A673 (cell line): ENCODE data around the gene PTK7.

Experiments used
- EZH2 ChIP-seq: fragments of 200-600 bp; sonication (generic); IDR thresholded peaks from 2 replicates; pipeline ENCODE4 v1.6.1; 2017; ENCODE audit warnings: borderline replicate concordance, low read depth, mild to moderate bottlenecking, mixed read lengths, antibody characterized with exemption, low read length; ENCODE audit not compliant: poor library complexity, severe bottlenecking
- TF ChIP-seq, protein P1 (sequence below): fragments of 300-800, 200-600 bp; sonication (generic); conservative IDR thresholded peaks from 2 replicates; pipeline ENCODE4 v1.5.1; 2017; ENCODE audit warnings: low read depth, mild to moderate bottlenecking, antibody characterized with exemption, low read length, moderate library complexity, mixed read lengths

DNA sequence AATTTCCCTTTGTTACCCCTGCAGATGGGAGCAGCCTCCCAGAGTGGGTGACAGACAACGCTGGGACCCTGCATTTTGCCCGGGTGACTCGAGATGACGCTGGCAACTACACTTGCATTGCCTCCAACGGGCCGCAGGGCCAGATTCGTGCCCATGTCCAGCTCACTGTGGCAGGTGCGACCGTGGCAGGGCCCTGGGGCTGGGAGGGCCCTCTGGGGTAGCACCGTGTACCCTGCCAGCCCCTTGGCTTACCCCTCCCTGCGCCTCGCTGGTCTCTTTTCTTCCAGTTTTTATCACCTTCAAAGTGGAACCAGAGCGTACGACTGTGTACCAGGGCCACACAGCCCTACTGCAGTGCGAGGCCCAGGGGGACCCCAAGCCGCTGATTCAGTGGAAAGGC, 65.5 kb downstream of the PTK7 start:
- no peak for TF ChIP-seq EZH2
- TF ChIP-seq, protein P1, sequence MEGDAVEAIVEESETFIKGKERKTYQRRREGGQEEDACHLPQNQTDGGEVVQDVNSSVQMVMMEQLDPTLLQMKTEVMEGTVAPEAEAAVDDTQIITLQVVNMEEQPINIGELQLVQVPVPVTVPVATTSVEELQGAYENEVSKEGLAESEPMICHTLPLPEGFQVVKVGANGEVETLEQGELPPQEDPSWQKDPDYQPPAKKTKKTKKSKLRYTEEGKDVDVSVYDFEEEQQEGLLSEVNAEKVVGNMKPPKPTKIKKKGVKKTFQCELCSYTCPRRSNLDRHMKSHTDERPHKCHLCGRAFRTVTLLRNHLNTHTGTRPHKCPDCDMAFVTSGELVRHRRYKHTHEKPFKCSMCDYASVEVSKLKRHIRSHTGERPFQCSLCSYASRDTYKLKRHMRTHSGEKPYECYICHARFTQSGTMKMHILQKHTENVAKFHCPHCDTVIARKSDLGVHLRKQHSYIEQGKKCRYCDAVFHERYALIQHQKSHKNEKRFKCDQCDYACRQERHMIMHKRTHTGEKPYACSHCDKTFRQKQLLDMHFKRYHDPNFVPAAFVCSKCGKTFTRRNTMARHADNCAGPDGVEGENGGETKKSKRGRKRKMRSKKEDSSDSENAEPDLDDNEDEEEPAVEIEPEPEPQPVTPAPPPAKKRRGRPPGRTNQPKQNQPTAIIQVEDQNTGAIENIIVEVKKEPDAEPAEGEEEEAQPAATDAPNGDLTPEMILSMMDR, result no peak
